ENCODE results near the gene GATAD1. TPM values are rescaled to one million over a fixed set of nuclear protein-coding genes. Genes with fewer than 3 reads are reported as not detected.
"Not testable (repeated sequence)": the region's sequence is repeated elsewhere in the genome, so short reads cannot be mapped to it uniquely, and the experiment has no call there.

GATAD1 gene
- total RNA-seq, 1 donor from 2014 or later: 24.0 TPM

- no peak for DNase-seq (ENCODE audit: low read depth)
These were observed 10.5 kb upstream of the GATAD1 start for GRCh38 chr7:92436612-92437445.

- no peak for DNase-seq (ENCODE audit: low read depth)
These were observed 9.3 kb upstream of the GATAD1 start for GRCh38 chr7:92437956-92438491.

- DNase-seq (ENCODE audit: low read depth): not testable (repeated sequence)
These were observed 4.6 kb upstream of the GATAD1 start for GRCh38 chr7:92442720-92443119.

- DNase-seq (ENCODE audit: low read depth): no peak
These were observed 375 bp upstream of the GATAD1 start for GRCh38 chr7:92446869-92447344.

- peak; percentile 81 for DNase-seq (ENCODE audit: low read depth)
These were observed 994 bp downstream of the GATAD1 start for GRCh38 chr7:92448205-92448747.

GRCh38 chr7:92451645-92452044, 4.4 kb downstream of the GATAD1 start:
- DNase-seq (ENCODE audit: low read depth): no peak

- DNase-seq (ENCODE audit: low read depth): no peak
These were observed 9.0 kb downstream of the GATAD1 start for GRCh38 chr7:92456236-92456635.

GRCh38 chr7:92460109-92460508, 12.8 kb downstream of the GATAD1 start:
- DNase-seq (ENCODE audit: low read depth): no peak

- no peak for DNase-seq (ENCODE audit: low read depth)
These were observed 13.2 kb downstream of the GATAD1 start for GRCh38 chr7:92460510-92460909.

GRCh38 chr7:92461027-92462003, 14.0 kb downstream of the GATAD1 start:
- DNase-seq (ENCODE audit: low read depth): peak; percentile 52

GRCh38 chr7:92462560-92462959, 15.3 kb downstream of the GATAD1 start:
- DNase-seq (ENCODE audit: low read depth): no peak

GRCh38 chr7:92464515-92464914, 17.2 kb downstream of the GATAD1 start:
- no peak for DNase-seq (ENCODE audit: low read depth)

GRCh38 chr7:92466682-92467081, 19.4 kb downstream of the GATAD1 start:
- DNase-seq (ENCODE audit: low read depth): no peak

- not testable (repeated sequence) for DNase-seq (ENCODE audit: low read depth)
These were observed 21.3 kb downstream of the GATAD1 start for GRCh38 chr7:92468589-92468988.

- DNase-seq (ENCODE audit: low read depth): not testable (repeated sequence)
These were observed 26.7 kb downstream of the GATAD1 start for GRCh38 chr7:92473989-92474388.

- not testable (repeated sequence) for DNase-seq (ENCODE audit: low read depth)
These were observed 28.0 kb downstream of the GATAD1 start for GRCh38 chr7:92475261-92475770.

- not testable (repeated sequence) for DNase-seq (ENCODE audit: low read depth)
These were observed 28.7 kb downstream of the GATAD1 start for GRCh38 chr7:92475851-92476590.

- DNase-seq (ENCODE audit: low read depth): not testable (repeated sequence)
These were observed 30.4 kb downstream of the GATAD1 start, which contains the start of gene ERVW-1 for GRCh38 chr7:92477681-92478080. TSS of gene ERVW-1 (minus strand) at chr7:92477946. CDS start at chr7:92470381, 7,565 bp downstream.

GRCh38 chr7:92478095-92478494, 30.8 kb downstream of the GATAD1 start:
- no peak for DNase-seq (ENCODE audit: low read depth)

- no peak for DNase-seq (ENCODE audit: low read depth)
These were observed 31.4 kb downstream of the GATAD1 start for GRCh38 chr7:92478711-92479110.

- not testable (repeated sequence) for DNase-seq (ENCODE audit: low read depth)
These were observed 31.9 kb downstream of the GATAD1 start for GRCh38 chr7:92479146-92479545.
